DMS153 (cell line): ENCODE data around the gene WHRN.

Source experiments
- DNase-seq: peaks from one replicate; lab custom pipeline; 2025; lab: John Stamatoyannopoulos, UW

The WHRN gene

GRCh38 chr9:114364134-114365041 is 140.9 kb downstream of the WHRN start:
- DNase-seq, result no peak

- DNase-seq, result no peak
These were observed 141.8 kb downstream of the WHRN start for GRCh38 chr9:114363424-114363823.

GRCh38 chr9:114362394-114362793 is 142.9 kb downstream of the WHRN start:
- no peak for DNase-seq

- DNase-seq, result no peak
These were observed 143.7 kb downstream of the WHRN start for GRCh38 chr9:114361542-114361941.

DNA sequence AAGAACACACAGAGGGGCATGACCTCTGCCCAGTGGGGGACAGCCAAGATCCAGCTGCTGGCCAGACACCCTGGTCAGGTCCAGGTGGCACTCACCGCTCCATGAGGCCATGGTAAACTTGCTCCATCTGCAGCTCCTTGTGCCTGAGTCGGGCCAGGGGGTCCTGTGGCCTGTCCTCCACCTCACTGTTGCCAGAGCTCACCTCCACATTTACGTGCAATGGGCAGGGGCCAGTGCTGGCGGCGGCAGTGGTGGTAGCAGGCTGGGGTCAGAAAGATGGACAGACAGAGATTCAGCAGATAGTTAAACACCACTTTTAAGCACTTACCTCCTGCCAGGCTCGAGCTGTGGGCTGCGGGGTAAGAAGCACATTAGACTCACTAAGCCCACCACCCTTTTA is 145.5 kb downstream of the WHRN start:
- DNase-seq, result no peak

DNA sequence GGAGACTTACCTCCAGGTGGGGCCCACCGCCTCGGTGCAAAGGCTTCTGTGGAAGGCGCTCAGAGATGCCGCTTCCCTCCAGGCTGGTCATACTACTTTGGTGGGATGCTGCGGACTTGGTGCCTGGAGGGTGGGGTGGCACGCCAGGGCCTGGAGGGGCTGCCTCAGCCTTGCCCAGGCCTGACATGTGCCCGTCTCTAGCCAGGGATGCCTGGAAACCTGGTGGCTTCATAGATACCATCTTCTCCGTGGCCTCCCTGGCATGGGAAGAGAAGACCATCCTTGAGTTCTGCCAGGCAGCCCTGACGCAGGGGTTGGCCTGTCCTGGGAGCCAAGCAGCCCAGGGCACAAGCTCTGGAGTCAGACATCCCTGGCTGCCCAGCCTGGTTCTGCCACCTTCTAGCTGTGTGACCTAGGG is 147.4 kb downstream of the WHRN start:
- no peak for DNase-seq

- DNase-seq, result no peak
These were observed 147.9 kb downstream of the WHRN start for GRCh38 chr9:114357360-114357759.

DNA sequence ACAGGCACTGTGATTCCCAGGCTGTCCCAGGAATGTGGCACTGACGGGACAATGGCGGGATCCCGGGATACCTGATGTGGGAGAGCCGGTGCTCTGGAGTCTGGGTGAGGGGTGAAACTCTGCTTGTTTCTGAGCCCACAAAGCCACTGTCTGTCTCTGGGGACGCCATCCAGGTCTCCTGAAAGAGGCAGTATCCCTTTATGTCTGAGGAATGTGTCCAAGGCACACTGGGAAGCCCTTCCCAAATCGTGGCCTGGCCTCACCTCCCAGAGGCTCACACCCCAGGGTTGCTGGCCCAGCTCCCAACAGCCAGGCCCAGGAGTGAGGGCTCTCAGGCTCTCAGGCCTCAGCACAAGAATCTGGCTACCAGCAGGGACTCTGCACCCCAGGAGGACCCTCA is 148.5 kb downstream of the WHRN start:
- DNase-seq, result no peak

GRCh38 chr9:114355821-114356220 is 149.5 kb downstream of the WHRN start:
- DNase-seq, result no peak
